Activated CD4-positive, alpha-beta T cell treated with anti-CD3 and anti-CD28 coated beads, Interleukin-2, amount 50 U/mL, for 48 hours (primary cell): ENCODE data around the gene DRD4.
"Not testable (repeated sequence)": the region's sequence is repeated elsewhere in the genome, so short reads cannot be mapped to it uniquely, and the experiment has no call there.

Experiments
- DNase-seq, 2 experiments: peaks; one replicate each; pipeline ENCODE4 v3.0.0-alpha.2; 2020

DRD4 gene

GRCh38 chr11:680970-681369 lies 43.9 kb downstream of the DRD4 start:
- DNase-seq = no peak

GRCh38 chr11:686451-687243 lies 49.6 kb downstream of the DRD4 start:
- no peak for DNase-seq

- no peak for DNase-seq
Observed at GRCh38 chr11:687751-688150, 50.7 kb downstream of the DRD4 start.

GRCh38 chr11:688681-689080 lies 51.6 kb downstream of the DRD4 start:
- no peak for DNase-seq

- DNase-seq = no peak
Observed at GRCh38 chr11:689625-690024, 52.6 kb downstream of the DRD4 start.

GRCh38 chr11:690244-690643 lies 53.2 kb downstream of the DRD4 start:
- not testable (repeated sequence) for DNase-seq
